ENCODE measurements around the gene ANKK1.

Gene ANKK1

DNA sequence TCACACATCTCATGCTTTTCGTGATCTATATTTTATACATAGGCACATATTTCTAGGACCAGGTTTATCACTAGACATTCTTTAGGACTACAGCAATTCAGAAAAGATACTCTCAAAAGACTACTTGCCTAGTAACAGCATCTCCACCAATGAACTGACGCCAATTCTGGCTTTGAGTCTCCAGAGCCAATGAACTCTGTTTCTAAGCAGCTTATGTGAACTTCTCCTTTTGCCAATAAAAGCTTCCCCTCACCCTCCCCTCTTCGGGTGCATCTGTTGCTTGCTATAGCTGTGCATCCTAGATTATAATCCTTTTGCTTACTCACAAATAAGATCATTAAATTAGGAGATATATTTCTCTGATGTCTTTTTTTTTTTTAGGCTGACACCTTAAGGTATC, 11.4 kb upstream of the ANKK1 start:
- no peak for DNase-seq (ENCODE audit: low read depth in 2 of 2, low spot score in 1 of 2)

DNA sequence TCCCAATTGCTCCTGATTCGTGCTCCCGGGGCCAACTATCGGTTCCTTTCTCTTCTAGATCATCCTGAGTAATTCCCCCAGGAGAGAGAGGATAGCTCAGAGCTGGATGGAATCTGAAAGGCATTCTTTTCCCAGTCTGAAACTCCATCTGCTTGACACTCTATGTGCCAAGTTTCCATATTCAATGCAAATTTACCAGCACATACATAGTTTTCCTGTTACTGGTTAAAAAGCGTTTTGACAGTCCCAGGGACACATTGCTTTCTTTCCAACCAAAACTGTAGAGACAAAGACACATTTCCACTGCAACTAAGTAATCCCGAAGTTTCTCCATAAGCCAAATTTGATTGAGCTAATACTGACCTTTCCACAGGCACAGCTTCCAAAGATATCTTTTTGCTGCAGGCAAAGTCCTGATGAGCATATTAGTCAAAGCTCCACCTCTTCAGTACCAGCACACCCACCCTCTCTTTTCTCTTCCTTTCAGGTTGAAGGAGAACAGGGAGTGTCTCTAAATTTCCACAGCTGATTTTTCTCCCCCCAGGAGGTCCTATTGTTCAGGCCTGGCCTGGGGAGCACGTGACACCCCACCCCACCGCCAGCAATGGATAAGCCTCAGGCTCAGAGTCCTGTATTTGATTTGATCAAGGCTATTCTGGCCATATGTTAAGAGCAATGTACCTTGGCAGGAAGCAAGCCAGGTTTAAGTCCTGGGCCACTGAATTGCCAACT, 9.7 kb upstream of the ANKK1 start:
- DNase-seq (ENCODE audit: low read depth in 2 of 2, low spot score in 1 of 2), result no peak

DNA sequence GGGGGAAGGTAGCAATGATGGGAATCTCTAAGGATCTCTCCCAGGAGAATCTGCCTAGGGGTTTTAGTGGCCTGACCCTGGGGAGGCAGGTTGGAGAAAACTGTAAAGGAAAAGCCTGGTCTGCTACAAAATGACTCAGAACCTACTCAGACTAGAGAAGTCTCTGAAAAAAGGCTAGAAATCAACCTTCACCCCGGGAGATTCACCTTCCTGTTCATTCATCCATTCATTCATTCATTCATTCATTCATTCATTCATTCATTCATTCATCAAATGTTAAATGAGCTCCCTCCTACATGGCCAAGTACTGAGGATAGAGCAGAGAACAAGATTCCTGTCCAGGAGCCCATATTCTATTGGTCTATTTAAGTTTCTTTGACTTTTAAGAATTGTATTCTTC, 8.9 kb upstream of the ANKK1 start:
- no peak for DNase-seq (ENCODE audit: low read depth in 2 of 2, low spot score in 1 of 2)

DNA sequence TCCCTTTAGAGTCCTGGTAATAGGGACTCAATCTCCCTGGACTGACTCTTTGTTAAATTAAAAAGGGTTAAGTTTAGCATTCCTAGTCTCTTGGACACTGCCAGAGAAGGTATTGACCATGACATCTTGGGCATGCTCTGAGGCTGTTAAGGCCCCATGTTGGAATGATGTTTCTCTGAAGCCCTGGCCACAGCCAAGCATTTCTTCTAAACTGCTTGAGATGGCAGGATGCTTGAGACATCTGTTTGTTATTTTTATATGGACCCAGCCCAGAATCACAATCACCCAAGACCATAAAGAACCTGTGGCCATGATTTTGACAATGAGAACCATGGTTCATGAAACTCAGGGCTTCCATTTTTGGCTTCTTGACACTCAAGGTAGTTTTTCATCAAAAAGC, 5.5 kb upstream of the ANKK1 start:
- DNase-seq (ENCODE audit: low read depth in 2 of 2, low spot score in 1 of 2), result no peak

DNA sequence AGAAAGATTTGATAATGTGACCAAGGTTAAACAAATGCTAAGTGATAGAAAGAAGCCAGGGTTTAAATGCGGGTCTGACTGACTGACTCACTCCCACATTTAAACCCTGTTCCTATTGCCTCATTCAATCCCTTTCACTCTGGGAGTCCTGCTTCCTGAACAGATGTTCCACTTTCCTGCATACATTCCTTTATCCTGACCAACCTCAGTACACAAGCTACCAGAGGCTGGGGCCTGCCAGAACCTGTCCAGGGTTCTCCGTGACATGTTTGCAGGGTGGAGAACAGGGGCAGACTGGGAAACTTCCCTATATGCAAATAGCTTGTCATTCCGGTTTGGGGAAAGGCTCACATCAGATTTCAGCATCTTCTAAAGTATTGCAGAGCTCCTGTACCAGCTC, 3.0 kb upstream of the ANKK1 start:
- no peak for DNase-seq (ENCODE audit: low read depth in 2 of 2, low spot score in 1 of 2)

DNA sequence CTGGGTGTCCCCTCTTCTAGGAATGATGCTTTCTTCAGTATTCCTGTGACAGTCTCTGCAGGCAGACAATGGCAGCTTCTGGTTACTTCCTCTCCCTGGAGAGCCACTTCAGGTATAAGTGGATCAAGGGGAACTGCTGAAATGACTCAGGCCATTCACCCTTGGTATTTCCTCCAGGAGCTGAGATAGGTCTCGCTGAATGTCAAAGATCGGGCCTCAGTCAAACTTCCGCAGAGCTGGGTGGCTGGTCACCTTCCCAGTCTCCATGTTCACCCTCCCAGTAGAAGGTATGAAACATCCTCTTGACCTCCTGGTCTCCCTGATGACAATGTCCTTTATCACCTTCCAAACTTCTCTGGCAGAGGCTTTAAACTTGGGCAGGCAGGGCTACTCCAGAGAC, 1.8 kb upstream of the ANKK1 start:
- no peak for DNase-seq (ENCODE audit: low read depth in 2 of 2, low spot score in 1 of 2)

DNA sequence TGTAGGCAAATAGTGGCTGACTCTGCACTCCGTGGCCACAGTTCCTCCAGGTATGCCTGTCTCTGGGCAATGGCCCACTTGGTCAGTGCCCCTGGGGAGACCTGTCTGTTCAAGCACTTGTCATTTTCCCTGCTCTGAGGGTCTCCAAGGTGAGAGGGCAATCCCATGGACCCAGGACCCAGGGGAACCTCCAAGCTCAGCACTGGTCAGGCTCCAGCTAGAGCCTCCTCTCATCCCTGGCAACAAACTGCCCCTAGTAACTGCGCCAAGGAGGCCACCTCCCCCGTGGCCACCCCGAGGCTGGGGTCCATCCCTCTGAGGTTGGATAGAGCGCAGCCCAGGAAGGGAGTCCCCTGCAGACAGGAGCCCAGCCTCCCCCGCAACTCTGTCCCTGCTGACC, 713 bp upstream of the ANKK1 start:
- no peak for DNase-seq (ENCODE audit: low read depth in 2 of 2, low spot score in 1 of 2)

DNA sequence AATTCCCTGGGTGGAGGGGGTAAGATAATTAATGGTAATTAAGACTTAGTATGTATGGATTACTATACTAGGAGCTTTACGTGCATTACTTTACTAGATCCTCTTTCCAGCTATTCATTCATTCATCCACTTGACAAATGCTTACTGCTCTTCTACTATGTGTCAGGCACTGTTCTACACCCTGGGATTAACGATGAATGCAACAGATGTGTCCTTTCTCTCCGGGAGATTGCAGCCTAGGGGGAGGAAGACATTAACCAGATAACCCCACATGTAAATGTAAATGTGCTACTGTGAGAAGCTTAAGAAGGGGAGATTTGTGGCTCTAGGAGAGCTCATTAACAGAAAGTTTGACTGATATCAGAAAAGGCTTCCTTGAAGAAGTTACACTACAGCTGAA, 1.7 kb downstream of the ANKK1 start:
- no peak for DNase-seq (ENCODE audit: low read depth in 2 of 2, low spot score in 1 of 2)

DNA sequence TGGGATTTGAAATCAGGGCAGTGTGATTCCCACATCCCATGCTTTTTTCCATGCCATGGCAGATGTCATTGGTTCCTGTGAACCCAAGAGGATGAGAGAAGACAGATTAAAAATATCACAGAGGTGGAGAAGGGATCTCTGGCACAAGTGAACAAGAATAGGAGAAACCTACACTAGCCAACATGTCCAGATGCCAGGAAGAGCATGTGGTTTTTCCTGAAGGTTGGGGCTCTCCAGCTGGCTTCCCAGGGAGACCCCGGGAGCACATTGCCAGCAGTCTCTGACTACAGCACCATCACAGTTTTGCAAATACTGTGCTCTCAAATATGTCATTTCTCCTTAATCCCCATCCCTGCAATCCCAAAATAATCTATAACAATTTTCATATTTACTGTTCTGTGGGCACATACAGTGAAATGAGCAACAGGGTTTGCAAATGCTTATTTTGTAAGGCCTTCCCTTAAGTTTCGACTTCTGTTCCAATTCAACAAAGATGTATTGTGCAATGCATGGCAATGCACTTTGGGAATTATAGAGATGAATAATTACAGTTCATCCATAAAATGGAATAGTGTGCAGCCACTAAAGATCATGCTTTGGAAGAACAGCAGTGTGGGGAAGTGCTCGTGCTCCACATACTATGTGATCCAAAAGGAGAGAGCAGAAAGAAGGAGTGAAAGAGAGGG, 4.8 kb downstream of the ANKK1 start:
- no peak for DNase-seq (ENCODE audit: low read depth in 2 of 2, low spot score in 1 of 2)

DNA sequence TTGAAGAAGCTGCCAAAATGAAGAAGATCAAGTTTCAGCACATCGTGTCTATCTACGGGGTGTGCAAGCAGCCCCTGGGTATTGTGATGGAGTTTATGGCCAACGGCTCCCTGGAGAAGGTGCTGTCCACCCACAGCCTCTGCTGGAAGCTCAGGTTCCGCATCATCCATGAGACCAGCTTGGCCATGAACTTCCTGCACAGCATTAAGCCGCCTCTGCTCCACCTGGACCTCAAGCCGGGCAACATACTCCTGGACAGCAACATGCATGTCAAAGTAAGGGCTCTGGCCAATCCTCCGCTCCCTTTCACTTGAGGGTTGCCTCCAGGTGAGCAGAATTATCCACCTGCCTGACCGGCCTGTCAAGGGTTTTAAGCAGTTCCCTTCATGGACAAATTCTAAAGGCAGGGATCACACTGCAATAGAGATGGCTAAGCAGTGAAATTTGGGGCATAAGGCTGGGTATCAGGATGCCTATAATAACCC, 6.0 kb downstream of the ANKK1 start:
- DNase-seq (ENCODE audit: low read depth in 2 of 2, low spot score in 1 of 2), result no peak

DNA sequence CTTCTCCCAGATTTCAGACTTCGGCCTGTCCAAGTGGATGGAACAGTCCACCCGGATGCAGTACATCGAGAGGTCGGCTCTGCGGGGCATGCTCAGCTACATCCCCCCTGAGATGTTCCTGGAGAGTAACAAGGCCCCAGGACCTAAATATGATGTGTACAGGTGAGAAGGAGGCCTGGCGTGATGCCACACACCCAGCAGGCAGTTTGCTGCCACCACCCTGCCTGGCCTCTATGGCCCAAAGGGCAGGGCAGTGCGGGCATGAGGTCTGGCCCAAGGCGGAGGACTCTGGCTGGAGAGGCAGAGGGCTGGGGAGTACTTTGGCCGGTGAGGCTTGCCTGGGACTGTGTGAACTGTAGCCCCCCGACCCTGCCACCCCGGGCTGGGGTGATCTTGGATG, 7.3 kb downstream of the ANKK1 start:
- no peak for DNase-seq (ENCODE audit: low read depth in 2 of 2, low spot score in 1 of 2)

DNA sequence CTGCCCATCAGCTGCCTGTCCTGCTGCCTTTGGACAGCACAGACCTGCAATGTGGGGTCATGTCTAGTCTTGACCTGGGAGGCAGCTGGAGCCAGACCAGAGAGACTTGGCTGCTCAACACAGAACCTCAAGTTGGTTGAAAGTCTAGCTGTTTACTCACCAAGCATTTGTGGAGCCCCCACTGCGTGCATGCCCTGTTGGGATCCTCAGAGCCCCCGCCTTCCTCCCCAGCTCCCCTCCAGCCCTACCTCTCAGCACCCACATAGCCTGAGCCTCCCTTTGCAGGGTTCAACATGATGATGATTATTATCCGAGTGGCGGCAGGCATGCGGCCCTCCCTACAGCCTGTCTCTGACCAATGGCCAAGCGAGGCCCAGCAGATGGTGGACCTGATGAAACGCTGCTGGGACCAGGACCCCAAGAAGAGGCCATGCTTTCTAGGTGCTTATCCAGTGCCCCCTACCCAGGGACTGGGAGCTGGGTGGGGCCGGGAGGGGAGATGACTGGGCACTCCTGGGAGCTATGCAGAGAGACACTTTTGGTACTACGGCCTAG, 8.3 kb downstream of the ANKK1 start:
- no peak for DNase-seq (ENCODE audit: low read depth in 2 of 2, low spot score in 1 of 2)

DNA sequence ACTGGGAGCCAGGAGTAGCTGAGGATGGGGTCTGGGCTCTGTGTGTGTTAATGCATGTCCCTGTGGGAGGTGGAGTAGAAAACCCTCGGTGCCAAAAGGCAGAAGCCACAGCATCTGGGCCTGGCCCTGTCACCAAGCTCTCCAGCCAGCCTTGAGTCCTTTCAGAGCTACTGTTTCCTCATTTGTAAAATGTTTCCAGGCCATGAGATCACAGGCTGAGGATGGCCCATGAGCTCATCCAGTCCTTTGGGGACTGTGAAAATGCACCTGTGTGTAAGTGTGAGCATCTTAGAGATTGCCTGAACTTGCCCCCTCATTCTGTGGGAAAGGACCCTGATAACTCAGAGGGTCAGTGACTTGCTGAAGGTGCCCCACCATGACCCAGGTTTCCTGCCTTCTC, 9.1 kb downstream of the ANKK1 start:
- DNase-seq (ENCODE audit: low read depth in 2 of 2, low spot score in 1 of 2), result no peak

DNA sequence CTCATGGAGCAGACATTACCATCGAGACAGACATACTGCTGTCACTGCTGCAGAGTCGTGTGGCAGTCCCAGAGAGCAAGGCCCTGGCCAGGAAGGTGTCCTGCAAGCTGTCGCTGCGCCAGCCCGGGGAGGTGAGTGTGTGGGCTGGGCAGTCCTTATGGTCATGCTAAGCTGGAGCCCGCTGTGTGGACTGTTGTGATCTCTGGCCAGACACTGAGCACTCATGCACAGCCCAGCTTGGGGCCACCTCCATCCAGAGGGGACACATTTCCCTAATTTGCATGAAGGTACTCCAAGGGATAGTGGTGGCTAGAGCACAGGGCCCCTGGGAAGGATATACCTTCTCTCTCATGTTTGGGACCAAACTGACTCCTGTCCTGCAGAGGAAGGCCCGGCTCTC, 9.6 kb downstream of the ANKK1 start:
- DNase-seq (ENCODE audit: low read depth in 2 of 2, low spot score in 1 of 2), result no peak

DNA sequence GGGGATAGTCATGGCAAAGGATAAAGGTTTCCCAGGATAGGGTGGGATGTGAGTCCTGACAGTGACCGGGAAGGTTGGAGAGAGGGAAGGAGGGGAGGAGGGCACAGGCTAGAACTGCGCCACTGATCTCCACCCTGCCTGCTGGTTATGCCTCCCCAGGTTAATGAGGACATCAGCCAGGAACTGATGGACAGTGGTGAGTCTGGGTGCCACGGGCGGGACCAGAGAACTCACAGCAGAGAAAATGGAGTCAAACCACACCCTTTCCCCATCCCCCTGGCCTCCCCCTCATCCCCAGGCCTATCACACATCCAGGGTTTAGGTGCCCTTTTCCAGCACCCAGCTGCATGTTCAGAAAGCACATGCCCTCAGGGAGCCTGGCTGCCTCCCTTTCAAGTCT, 10.2 kb downstream of the ANKK1 start:
- DNase-seq (ENCODE audit: low read depth in 2 of 2, low spot score in 1 of 2), result no peak

DNA sequence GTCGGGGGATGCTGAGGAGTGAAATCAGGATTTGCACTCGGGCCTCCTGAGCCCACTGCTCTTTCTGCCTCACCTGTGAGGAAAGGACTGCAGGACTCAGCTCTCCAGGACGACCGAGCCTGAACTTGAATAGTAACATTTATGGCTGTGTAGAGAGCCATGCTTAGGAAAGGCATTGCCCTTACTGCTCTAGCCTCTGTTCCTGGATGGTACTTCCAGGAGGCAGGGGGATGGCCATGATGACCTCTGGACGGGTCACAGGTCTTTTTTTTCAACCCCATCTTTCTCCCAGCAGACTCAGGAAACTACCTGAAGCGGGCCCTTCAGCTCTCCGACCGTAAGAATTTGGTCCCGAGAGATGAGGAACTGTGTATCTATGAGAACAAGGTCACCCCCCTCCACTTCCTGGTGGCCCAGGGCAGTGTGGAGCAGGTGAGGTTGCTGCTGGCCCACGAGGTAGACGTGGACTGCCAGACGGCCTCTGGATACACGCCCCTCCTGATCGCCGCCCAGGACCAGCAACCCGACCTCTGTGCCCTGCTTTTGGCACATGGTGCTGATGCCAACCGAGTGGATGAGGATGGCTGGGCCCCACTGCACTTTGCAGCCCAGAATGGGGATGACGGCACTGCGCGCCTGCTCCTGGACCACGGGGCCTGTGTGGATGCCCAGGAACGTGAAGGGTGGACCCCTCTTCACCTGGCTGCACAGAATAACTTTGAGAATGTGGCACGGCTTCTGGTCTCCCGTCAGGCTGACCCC, 11.3 kb downstream of the ANKK1 start:
- no peak for DNase-seq (ENCODE audit: low read depth in 2 of 2, low spot score in 1 of 2)

DNA sequence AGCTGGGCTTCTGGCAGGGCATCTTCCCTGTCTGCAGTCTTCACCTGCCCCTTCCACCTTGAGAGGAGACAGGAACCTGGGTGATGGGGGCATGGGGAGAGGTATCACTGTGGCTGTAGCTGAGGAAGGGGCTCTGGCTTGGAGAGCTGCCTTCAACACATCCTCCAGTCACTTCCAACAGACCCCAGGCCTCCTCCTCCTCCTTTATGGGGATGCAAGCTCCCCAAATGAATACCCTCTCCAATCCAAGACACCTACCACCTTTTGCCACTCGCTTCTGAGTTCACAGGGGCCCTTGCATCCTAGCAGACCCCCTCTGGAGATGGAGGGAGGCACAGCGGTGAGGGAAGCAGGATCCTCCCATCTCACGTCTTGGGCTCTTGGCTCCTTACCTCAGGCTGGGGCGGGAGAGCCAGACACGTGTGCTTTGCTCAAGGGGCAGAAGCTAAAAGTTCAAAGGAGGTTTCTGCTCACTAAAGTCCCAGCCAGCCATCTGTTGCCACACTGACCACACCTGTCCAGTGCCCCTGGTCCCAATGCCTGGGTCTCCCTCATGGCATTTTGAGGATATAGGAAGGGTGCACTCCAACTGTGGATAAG, 13.2 kb downstream of the ANKK1 start:
- no peak for DNase-seq (ENCODE audit: low read depth in 2 of 2, low spot score in 1 of 2)

DNA sequence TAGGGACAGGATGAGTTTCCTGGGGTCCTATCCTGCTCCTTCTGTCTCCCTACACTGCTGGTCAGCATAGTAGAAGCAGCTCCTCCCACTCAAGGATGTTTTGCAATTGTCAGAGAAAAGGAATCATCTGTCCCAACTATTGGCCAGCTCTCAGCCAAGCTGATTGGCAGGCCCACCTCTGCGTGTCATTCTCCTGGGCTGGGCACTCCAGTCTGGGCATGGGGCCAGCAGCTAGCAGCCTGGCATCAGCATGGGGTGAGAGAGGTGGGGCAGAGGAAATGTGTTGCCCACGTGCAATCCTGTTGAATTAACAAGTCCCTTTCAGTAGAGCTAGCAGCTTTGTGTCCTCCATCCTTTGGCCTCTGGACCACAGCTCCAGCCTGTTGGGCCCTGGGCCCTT, 14.1 kb downstream of the ANKK1 start:
- DNase-seq (ENCODE audit: low read depth in 2 of 2, low spot score in 1 of 2), result no peak

DNA sequence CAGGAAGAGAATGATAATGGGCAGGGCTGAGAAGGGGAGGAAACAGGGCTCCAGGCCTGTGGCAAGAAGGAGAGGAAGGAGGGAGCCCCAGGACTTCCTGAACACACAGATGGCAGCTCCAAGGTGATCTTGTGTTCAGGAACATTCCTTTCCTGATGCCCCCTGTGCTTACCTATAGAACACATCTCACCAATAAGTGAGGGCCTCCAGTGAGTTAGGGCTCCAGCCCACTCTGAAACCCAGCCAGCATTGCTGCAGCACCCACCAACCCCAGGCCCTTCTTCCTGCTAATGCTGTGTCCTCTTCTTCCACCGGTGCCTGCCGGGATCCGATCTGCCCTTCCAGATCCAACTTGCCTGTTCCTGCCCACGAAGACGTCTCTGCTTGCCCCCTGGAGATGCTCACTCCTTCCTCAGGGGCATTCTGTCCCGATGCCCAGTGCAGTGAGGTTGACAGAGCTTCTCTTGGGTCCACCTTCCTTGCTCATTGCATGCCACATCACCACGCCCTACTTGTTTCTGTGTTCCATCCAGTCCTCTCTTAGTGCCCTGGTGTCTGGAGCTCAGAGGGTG, 17.4 kb downstream of the ANKK1 start:
- DNase-seq (ENCODE audit: low read depth in 2 of 2, low spot score in 1 of 2), result no peak

DNA sequence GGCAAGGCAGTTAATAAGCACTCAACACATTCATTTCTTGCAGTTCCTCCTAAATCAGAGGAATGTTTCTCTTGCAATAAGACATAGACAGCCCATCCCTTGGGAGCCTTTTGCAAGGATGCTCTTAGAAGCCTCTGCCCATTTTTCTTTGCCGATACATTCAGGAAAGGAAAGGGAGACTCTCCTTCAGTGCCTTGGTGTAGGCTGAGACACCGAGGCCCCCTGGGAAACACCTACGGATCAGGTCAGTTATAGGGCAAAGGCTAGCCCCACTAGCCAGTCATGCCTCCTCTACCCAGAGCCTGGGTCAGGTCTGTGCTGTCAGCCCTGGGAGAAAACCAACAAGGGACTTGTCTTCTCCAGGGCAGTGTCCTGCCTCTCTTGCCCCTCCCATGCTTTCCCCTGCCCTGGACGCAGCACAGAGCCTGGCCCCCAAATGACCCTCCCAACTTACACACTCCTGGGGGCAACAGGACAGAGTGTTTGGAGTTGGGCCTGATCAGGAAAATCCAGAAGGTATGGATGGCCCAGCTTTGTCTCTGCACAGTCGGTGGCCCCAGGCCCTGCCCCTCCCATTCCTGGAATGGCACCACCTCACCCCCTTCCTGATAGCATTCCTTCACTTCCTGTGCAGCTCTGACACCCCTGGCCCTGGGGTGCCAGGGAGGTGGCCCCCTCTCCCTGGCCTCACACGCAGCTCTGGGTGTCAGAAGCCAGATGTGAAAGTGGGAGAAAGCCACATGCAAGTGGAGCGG, 18.3 kb downstream of the ANKK1 start:
- no peak for DNase-seq (ENCODE audit: low read depth in 2 of 2, low spot score in 1 of 2)
